B cell (primary cell): ENCODE measurements around the gene MYO1H. TPM values are rescaled to one million over a fixed set of nuclear protein-coding genes. Genes with fewer than 3 reads are reported as not detected.

Experiments used
- ATAC-seq: fragments of 200-7000 bp; cut with Tn5 transposase; one replicate; pipeline ENCODE4 v1.10.0; 2021; ENCODE audit warnings: low read depth, mild to moderate bottlenecking, moderate number of reproducible peaks, moderate library complexity
- CTCF ChIA-PET: fragments of 350-600 bp; sonication (Branson Sonifier 250); formaldehyde crosslinking; loops from one replicate; lab custom pipeline; 2021; ENCODE audit warnings: antibody characterized with exemption, inconsistent platforms; lab: Charles Lee
- POLR2A ChIA-PET: fragments of 350-600 bp; sonication (Branson Sonifier 250); formaldehyde crosslinking; loops from one replicate; lab custom pipeline; 2021; ENCODE audit warnings: antibody characterized with exemption; lab: Charles Lee
- DNase-seq: peaks from one replicate; pipeline ENCODE4 v3.0.0; 2013
- H2AFZ ChIP-seq: 2 replicates; pipeline ENCODE4 v1.6.1; 2012; ENCODE audit warnings: mild to moderate bottlenecking, low read depth, low read length; ENCODE audit not compliant: insufficient read depth, poor library complexity, severe bottlenecking
- H3K27ac ChIP-seq, 2 donors: 1 replicate in 1 of 2; 2 replicates in 1 of 2; pipeline ENCODE4 v1.5.1; 2012 to 2013; ENCODE audit warnings: low read length in 2 of 2, mild to moderate bottlenecking in 2 of 2, moderate library complexity in 1 of 2
- H3K27me3 ChIP-seq, 4 experiments: fragments of 200-600 bp in 1 of 4; sonication (generic) in 1 of 4; replicated peaks in 1 of 4; 1 replicate in 2 of 4; 2 replicates in 2 of 4; pipeline versions ENCODE4 v1.6.1 to v1.7.0; 2013 to 2016; ENCODE audit warnings: low read length in 3 of 4, mild to moderate bottlenecking in 2 of 4, mixed read lengths in 1 of 4, moderate library complexity in 1 of 4; ENCODE audit not compliant: insufficient read depth in 4 of 4, control insufficient read depth in 3 of 4; ENCODE audit errors: control extremely low read depth in 1 of 4
- H3K36me3 ChIP-seq, 2 experiments: replicated peaks in 1 of 2; 1 replicate in 1 of 2; 2 replicates in 1 of 2; pipeline versions ENCODE4 v1.6.1 to v1.7.1; 2013; ENCODE audit warnings: low read length in 1 of 2; ENCODE audit not compliant: insufficient read depth in 2 of 2, control insufficient read depth in 1 of 2; ENCODE audit errors: control extremely low read depth in 1 of 2, extremely low read depth in 1 of 2
- H3K4me1 ChIP-seq, 2 donors: fragments of 200-600 bp in 1 of 2; sonication (generic) in 1 of 2; 1 replicate in 1 of 2; 2 replicates in 1 of 2; pipeline versions ENCODE4 v1.5.1 to v1.6.1; 2013 to 2017; ENCODE audit warnings: low read length in 2 of 2; ENCODE audit not compliant: control insufficient read depth in 2 of 2, insufficient read depth in 2 of 2
- H3K4me2 ChIP-seq: replicated peaks from 2 replicates; pipeline ENCODE3; 2012; ENCODE audit warnings: mild to moderate bottlenecking, low read depth, low read length; ENCODE audit not compliant: poor library complexity, severe bottlenecking
- H3K4me3 ChIP-seq, 5 experiments: fragments of 200-600 bp in 1 of 5; sonication (generic) in 1 of 5; 1 replicate in 3 of 5; 2 replicates in 2 of 5; pipeline versions ENCODE4 v1.5.1 to v1.7.0; 2011 to 2016; ENCODE audit warnings: low read length in 4 of 5, mild to moderate bottlenecking in 4 of 5, low read depth in 2 of 5, control low read depth in 1 of 5, moderate library complexity in 1 of 5; ENCODE audit not compliant: insufficient read depth in 1 of 5; ENCODE audit errors: control extremely low read depth in 1 of 5, extremely low read depth in 1 of 5
- H3K79me2 ChIP-seq: fragments of 200-600 bp; sonication (generic); one replicate; pipeline ENCODE4 v1.6.0; 2016; ENCODE audit warnings: low read length; ENCODE audit not compliant: control insufficient read depth, insufficient read depth
- H3K9ac ChIP-seq: fragments of 200-600 bp; sonication (generic); 2 replicates; pipeline ENCODE4 v1.6.1; 2017; ENCODE audit warnings: mild to moderate bottlenecking, low read length, moderate library complexity
- H3K9me3 ChIP-seq, 3 donors: one replicate each; pipeline versions ENCODE4 v1.6.1 to v1.7.1; 2013; ENCODE audit warnings: low read length in 2 of 3; ENCODE audit not compliant: control insufficient read depth in 2 of 3, insufficient read depth in 1 of 3; ENCODE audit errors: control extremely low read depth in 1 of 3
- H4K20me1 ChIP-seq: 2 replicates; pipeline ENCODE4 v1.6.0; 2012; ENCODE audit warnings: mild to moderate bottlenecking, low read length; ENCODE audit not compliant: insufficient read depth, control insufficient read depth, poor library complexity, severe bottlenecking
- H3K27ac Mint-ChIP-seq: one replicate; pipeline ENCODE4 v1.8.0; 2021; ENCODE audit warnings: mixed read lengths
- H3K27me3 Mint-ChIP-seq: one replicate; pipeline ENCODE4 v1.8.0; 2021; ENCODE audit warnings: mixed read lengths
- H3K4me1 Mint-ChIP-seq: one replicate; pipeline ENCODE4 v1.8.0; 2021; ENCODE audit warnings: mixed read lengths
- H3K4me3 Mint-ChIP-seq: one replicate; pipeline ENCODE4 v1.8.0; 2021; ENCODE audit warnings: mixed read lengths
- H3K9me3 Mint-ChIP-seq: one replicate; pipeline ENCODE4 v1.8.0; 2022; ENCODE audit warnings: mixed read lengths; ENCODE audit not compliant: insufficient read depth
- EZH2 ChIP-seq: IDR thresholded peaks from 2 replicates; pipeline ENCODE4 v1.6.1; 2012; ENCODE audit warnings: borderline replicate concordance, low read depth, mild to moderate bottlenecking, moderate library complexity, low read length; ENCODE audit not compliant: insufficient read depth, poor library complexity, severe bottlenecking
- WGBS: methylation state at CpG from one replicate; pipeline ENCODE4 v1.1.5; 2013; ENCODE audit warnings: missing lambda C conversion rate; ENCODE audit not compliant: insufficient coverage; 5-methylcytosine and 5-hydroxymethylcytosine counted together
- intact Hi-C: fragments of 100-400 bp; cut with micrococcal nuclease; formaldehyde crosslinking; loops from one replicate; pipeline ENCODE4 v1.10.0; 2022
- polyA plus RNA-seq: library from polyadenylated mRNA; depleted of rRNA; stranded (reverse); fragments of >200 nt; gene quantifications from 2 replicates; pipeline ENCODE4 v1.2.3, GENCODE V29; 2012
- total RNA-seq, 2 donors: library from RNA; stranded (reverse); fragments of 120-200 nt in 1 of 2; gene quantifications; 1 replicate in 1 of 2; 2 replicates in 1 of 2; pipeline versions ENCODE4 v1.2.3 to v1.2.4, GENCODE V29; 2013 to 2022
- TF ChIP-seq, protein P1 (sequence below): fragments of 200-600 bp; IDR thresholded peaks from one replicate; pipeline ENCODE4 v1.8.0; 2022; ENCODE audit warnings: antibody characterized with exemption, mild to moderate bottlenecking

Gene MYO1H
- total and polyA plus RNA-seq, 2 donors (not counting 1 experiment from before 2014, with no cell fraction given): not detected

DNA sequence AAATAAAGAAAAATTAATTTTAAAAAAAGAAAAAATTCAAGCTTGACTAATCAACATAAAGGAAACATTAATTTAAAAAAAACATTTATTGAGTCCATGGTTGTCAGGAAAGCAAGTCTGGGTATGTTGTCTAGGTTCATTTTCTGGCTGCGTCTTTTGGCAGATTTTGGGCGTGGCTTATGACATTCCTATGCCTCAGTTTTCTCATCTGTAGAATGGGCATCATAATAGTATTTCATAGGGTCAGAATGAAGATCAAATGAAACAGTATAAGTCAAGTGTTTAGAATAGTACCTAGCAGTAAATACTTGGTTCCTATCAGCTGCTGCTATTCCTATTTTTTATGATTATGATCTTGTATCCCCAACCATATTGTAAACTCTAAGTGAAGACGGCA is 40.5 kb downstream of the MYO1H start:
- ChIA-PET CTCF (interaction anchor here (0.5 to 1.1 kb wide), 2 partner anchors 276 to 869 kb away, joined by 3 to 4 read pairs; no protein-coding TSS in a partner anchor), POLR2A (no interaction called here)
- H3K79me2 ChIP-seq: no peaks in the 10 kb centered on the region
- intact Hi-C loops: no loop called here
- no peaks in the 10 kb centered on the region for H3K4me1 Mint-ChIP-seq
- H2AFZ ChIP-seq: no peak overlapping the region
- H3K4me2 ChIP-seq: no peak overlapping the region
- no peak for ATAC-seq
- WGBS: 86% methylated on average over 2 of the region's 3 CpGs
- H3K4me1 ChIP-seq: no peaks in the 10 kb centered on the region
- H4K20me1 ChIP-seq: no peaks in the 10 kb centered on the region
- H3K27me3 Mint-ChIP-seq: peaks cover 33% of the 10 kb centered on the region
- no peak overlapping the region for H3K9ac ChIP-seq
- peaks cover 0 to 11% (median 5%) of the 10 kb centered on the region in 3 donors for H3K9me3 ChIP-seq
- H3K4me3 ChIP-seq: no peak overlapping the region
- no peak for TF ChIP-seq EZH2
- TF ChIP-seq, protein P1, sequence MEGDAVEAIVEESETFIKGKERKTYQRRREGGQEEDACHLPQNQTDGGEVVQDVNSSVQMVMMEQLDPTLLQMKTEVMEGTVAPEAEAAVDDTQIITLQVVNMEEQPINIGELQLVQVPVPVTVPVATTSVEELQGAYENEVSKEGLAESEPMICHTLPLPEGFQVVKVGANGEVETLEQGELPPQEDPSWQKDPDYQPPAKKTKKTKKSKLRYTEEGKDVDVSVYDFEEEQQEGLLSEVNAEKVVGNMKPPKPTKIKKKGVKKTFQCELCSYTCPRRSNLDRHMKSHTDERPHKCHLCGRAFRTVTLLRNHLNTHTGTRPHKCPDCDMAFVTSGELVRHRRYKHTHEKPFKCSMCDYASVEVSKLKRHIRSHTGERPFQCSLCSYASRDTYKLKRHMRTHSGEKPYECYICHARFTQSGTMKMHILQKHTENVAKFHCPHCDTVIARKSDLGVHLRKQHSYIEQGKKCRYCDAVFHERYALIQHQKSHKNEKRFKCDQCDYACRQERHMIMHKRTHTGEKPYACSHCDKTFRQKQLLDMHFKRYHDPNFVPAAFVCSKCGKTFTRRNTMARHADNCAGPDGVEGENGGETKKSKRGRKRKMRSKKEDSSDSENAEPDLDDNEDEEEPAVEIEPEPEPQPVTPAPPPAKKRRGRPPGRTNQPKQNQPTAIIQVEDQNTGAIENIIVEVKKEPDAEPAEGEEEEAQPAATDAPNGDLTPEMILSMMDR: no peak
- H3K27ac ChIP-seq: no peak overlapping the region
- no peak overlapping the region for H3K4me3 Mint-ChIP-seq
- H3K9me3 Mint-ChIP-seq: no peaks in the 10 kb centered on the region
- H3K36me3 ChIP-seq: no peaks in the 10 kb centered on the region
- H3K27ac Mint-ChIP-seq: no peak overlapping the region
- DNase-seq: no peak
- peaks cover 0 to 6% (median 0%) of the 10 kb centered on the region in 4 experiments for H3K27me3 ChIP-seq

DNA sequence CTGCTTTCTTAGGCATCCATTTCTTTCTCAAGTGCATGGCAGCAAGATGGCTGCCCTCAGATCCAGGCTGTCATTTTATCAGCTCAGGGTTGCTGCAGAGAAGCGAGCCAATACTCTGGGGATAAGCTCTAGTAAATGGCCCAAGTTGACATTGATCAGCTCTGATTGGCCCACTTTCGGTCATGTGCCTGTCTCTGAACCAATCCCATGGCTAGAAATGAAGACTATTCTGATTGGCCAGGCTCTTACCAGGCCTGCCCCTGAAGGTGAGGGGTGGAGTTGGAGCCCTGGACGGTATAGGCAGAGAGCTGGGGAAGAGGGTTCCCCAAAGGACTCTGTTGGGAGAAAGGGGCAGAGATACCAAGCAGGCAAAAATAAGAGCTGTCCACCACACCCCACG is 41.4 kb downstream of the MYO1H start:
- Histone ChIP-seq H3K27ac (no peak overlapping the region), H3K36me3 (no peaks in the 10 kb centered on the region), H3K9me3 (peaks cover 0 to 11% (median 5%) of the 10 kb centered on the region in 3 donors), H3K9ac (no peak overlapping the region), H3K4me1 (no peaks in the 10 kb centered on the region), H3K4me2 (no peak overlapping the region), H3K27me3 (peaks cover 0 to 8% (median 0%) of the 10 kb centered on the region in 4 experiments), H2AFZ (no peak overlapping the region), H3K79me2 (no peaks in the 10 kb centered on the region), H3K4me3 (no peak overlapping the region), H4K20me1 (no peaks in the 10 kb centered on the region)
- TF ChIP-seq EZH2: no peak
- TF ChIP-seq, protein P1: no peak
- ATAC-seq (no peak), DNase-seq (no peak)
- H3K27ac Mint-ChIP-seq: no peak overlapping the region
- H3K9me3 Mint-ChIP-seq: no peaks in the 10 kb centered on the region
- H3K27me3 Mint-ChIP-seq: peaks cover 32% of the 10 kb centered on the region
- H3K4me1 Mint-ChIP-seq: no peaks in the 10 kb centered on the region
- 96% methylated on average over 2 of the region's 4 CpGs for WGBS
- ChIA-PET POLR2A (no interaction called here), CTCF (interaction anchor here (1.4 to 2.2 kb wide), 4 partner anchors 8 to 277 kb away, joined by 3 to 7 read pairs (median 4); no protein-coding TSS in a partner anchor)
- H3K4me3 Mint-ChIP-seq: no peak overlapping the region
- intact Hi-C loops: no loop called here
